Bone marrow (tissue), 2 donors: ENCODE measurements around the gene METTL5.

Experiments
- DNase-seq, 2 donors: peaks; one replicate each; lab custom pipeline; 2025; lab: John Stamatoyannopoulos, UW

The METTL5 gene

GRCh38 chr2:169781249-169782013 is 43.3 kb downstream of the METTL5 start:
- no peak for DNase-seq

GRCh38 chr2:169778446-169778845 is 46.3 kb downstream of the METTL5 start:
- peak in 1 of 2 donors; percentile 28 for DNase-seq

- DNase-seq = no peak
These were observed 48.4 kb downstream of the METTL5 start for GRCh38 chr2:169776252-169776761.

GRCh38 chr2:169775765-169776164 is 48.9 kb downstream of the METTL5 start:
- no peak for DNase-seq

- DNase-seq = no peak
These were observed 49.4 kb downstream of the METTL5 start for GRCh38 chr2:169775354-169775753.

- DNase-seq = no peak
These were observed 52.1 kb downstream of the METTL5 start for GRCh38 chr2:169772651-169773050.

- no peak for DNase-seq
These were observed 53.1 kb downstream of the METTL5 start for GRCh38 chr2:169771612-169772011.

- no peak for DNase-seq
These were observed 53.7 kb downstream of the METTL5 start for GRCh38 chr2:169771021-169771420.

GRCh38 chr2:169768262-169768995 is 56.3 kb downstream of the METTL5 start:
- no peak for DNase-seq

- peak in 1 of 2 donors; percentile 38 for DNase-seq
These were observed 57.3 kb downstream of the METTL5 start for GRCh38 chr2:169767243-169767888.

DNA sequence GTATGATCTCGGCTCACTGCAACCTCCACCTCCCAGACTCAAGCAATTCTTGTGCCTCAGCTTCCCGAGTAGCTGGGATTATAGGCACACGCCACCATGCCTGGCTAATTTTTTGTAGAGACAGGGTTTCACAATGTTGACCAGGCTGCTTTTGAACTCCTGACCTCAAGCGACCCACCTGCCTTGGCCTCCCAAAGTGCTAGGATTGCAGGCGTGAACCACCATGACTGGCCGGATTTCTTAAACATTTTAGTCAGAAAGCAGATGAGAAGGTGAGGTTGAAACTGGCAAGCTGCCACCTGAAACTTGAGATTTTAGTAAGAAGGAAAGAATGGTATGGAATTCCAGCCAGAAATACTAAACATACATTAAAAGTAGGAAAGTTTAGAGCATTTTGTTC is 59.2 kb downstream of the METTL5 start:
- no peak for DNase-seq

- no peak for DNase-seq
These were observed 62.8 kb downstream of the METTL5 start for GRCh38 chr2:169761970-169762292.
